Upper lobe of left lung (tissue), 4 donors: Measurements from ENCODE around the gene DGKB.

Source experiments
- EP300 ChIP-seq, 4 donors: sonication (generic); formaldehyde crosslinking; IDR thresholded peaks; one replicate each; pipeline ENCODE4 v1.5.1; 2017; ENCODE audit warnings: antibody characterized with exemption in 4 of 4, control low read depth in 2 of 4
- POLR2A ChIP-seq, 4 donors: fragments of 450-650 bp; IDR thresholded peaks; one replicate each; pipeline ENCODE4 v1.5.1; 2016 to 2017; ENCODE audit warnings: antibody characterized with exemption in 4 of 4, mild to moderate bottlenecking in 2 of 4
- POLR2AphosphoS5 ChIP-seq, 2 donors: sonication (generic); formaldehyde crosslinking; IDR thresholded peaks; one replicate each; pipeline ENCODE4 v1.5.1; 2017; ENCODE audit warnings: antibody characterized with exemption in 2 of 2
- TF ChIP-seq, protein P1 (sequence below), 6 experiments: fragments of 450-650 bp in 4 of 6; fragments of 200-600 bp in 2 of 6; sonication (generic) in 2 of 6; IDR thresholded peaks; one replicate each; pipeline ENCODE4 v1.5.1; 2016 to 2019; ENCODE audit warnings: antibody characterized with exemption in 6 of 6

DNA sequence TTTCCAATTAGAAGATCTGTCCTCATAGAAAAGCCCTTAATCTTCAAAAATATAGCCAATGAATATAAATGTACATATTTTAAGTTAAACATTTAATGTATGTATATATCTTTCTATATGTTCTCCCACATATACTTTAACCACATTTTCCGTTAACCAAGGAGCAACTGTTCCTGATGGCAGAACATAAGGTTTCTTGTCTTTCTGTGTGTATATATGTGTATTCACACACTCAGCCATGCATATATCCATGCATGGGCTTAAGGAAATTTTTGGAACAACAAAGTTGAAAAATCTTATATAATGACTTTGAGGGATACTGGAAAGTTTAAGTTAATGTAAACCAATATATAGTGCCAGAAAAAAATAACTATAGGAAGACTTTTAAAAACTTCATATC, 274.0 kb downstream of the DGKB start:
- TF ChIP-seq POLR2A (IDR thresholded peaks at IDR 0.05) (no peak), EP300 (IDR thresholded peaks at IDR 0.05) (no peak), POLR2AphosphoS5 (IDR thresholded peaks at IDR 0.05) (no peak)
- TF ChIP-seq, protein P1, sequence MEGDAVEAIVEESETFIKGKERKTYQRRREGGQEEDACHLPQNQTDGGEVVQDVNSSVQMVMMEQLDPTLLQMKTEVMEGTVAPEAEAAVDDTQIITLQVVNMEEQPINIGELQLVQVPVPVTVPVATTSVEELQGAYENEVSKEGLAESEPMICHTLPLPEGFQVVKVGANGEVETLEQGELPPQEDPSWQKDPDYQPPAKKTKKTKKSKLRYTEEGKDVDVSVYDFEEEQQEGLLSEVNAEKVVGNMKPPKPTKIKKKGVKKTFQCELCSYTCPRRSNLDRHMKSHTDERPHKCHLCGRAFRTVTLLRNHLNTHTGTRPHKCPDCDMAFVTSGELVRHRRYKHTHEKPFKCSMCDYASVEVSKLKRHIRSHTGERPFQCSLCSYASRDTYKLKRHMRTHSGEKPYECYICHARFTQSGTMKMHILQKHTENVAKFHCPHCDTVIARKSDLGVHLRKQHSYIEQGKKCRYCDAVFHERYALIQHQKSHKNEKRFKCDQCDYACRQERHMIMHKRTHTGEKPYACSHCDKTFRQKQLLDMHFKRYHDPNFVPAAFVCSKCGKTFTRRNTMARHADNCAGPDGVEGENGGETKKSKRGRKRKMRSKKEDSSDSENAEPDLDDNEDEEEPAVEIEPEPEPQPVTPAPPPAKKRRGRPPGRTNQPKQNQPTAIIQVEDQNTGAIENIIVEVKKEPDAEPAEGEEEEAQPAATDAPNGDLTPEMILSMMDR (IDR thresholded peaks at IDR 0.05) = no peak
